H1 (cell line): Measurements from ENCODE around the gene DYRK1A. TPM values are rescaled to one million over a fixed set of nuclear protein-coding genes. Genes with fewer than 3 reads are reported as not detected.

Experiments
- SP4 ChIP-seq: IDR thresholded peaks from 2 replicates; pipeline ENCODE4 v1.6.1; 2012; ENCODE audit warnings: low read length, inconsistent platforms
- polyA plus RNA-seq, 7 experiments: library from polyadenylated mRNA; depleted of rRNA in 3 of 7; stranded (reverse) in 5 of 7; unstranded in 2 of 7; fragments of >200 nt in 5 of 7; fragments of 200-250 nt in 2 of 7; gene quantifications; 1 replicate in 5 of 7; 2 replicates in 1 of 7; 4 replicates in 1 of 7; pipeline versions ENCODE4 v1.2.1 to v1.2.3, GENCODE V29; 2011 to 2013; ENCODE audit warnings: missing spikeins in 2 of 7, mixed read lengths in 2 of 7
- total RNA-seq: library from RNA; stranded (reverse); fragmentation: NEBNext Ultra II Directional; extraction: Animal tissue kit (Norgen Biotek cat#: 25700); gene quantifications from 2 replicates; pipeline ENCODE4 v1.2.1, GENCODE V29; 2021
- TF ChIP-seq, protein P1 (sequence below): fragments of 300-600 bp; sonication (generic); IDR thresholded peaks from 2 replicates; pipeline ENCODE4 v1.7.1; 2012; ENCODE audit warnings: low read length, moderate library complexity, mild to moderate bottlenecking, inconsistent platforms; ENCODE audit not compliant: insufficient replicate concordance

DYRK1A gene
- total and polyA plus RNA-seq, 2 of the 8 experiments (the other 6 are each of a cell fraction or from before 2014, with no cell fraction given), result 61.1 to 62.2 TPM

DNA sequence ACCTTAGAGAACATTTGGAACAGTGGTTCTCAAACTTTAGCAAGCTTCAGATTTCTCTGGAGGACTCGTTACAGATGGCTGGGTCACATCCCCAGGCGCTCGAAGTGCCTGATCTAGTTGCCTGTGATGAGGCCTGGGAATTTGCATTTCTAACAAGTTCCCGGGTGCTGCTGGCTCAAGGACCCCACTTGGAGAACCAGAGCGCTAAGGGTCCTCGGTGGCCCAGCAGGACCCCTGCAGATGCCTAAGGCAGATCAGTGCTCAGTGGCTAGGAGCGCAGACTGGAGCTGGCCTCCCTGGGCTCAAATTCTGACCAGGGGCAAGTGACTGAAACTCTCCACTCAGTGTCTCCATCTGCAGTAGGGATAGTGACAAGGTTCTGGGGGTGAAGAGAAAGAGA lies 208.2 kb downstream of the DYRK1A start (continued):
- TF ChIP-seq, protein P1, sequence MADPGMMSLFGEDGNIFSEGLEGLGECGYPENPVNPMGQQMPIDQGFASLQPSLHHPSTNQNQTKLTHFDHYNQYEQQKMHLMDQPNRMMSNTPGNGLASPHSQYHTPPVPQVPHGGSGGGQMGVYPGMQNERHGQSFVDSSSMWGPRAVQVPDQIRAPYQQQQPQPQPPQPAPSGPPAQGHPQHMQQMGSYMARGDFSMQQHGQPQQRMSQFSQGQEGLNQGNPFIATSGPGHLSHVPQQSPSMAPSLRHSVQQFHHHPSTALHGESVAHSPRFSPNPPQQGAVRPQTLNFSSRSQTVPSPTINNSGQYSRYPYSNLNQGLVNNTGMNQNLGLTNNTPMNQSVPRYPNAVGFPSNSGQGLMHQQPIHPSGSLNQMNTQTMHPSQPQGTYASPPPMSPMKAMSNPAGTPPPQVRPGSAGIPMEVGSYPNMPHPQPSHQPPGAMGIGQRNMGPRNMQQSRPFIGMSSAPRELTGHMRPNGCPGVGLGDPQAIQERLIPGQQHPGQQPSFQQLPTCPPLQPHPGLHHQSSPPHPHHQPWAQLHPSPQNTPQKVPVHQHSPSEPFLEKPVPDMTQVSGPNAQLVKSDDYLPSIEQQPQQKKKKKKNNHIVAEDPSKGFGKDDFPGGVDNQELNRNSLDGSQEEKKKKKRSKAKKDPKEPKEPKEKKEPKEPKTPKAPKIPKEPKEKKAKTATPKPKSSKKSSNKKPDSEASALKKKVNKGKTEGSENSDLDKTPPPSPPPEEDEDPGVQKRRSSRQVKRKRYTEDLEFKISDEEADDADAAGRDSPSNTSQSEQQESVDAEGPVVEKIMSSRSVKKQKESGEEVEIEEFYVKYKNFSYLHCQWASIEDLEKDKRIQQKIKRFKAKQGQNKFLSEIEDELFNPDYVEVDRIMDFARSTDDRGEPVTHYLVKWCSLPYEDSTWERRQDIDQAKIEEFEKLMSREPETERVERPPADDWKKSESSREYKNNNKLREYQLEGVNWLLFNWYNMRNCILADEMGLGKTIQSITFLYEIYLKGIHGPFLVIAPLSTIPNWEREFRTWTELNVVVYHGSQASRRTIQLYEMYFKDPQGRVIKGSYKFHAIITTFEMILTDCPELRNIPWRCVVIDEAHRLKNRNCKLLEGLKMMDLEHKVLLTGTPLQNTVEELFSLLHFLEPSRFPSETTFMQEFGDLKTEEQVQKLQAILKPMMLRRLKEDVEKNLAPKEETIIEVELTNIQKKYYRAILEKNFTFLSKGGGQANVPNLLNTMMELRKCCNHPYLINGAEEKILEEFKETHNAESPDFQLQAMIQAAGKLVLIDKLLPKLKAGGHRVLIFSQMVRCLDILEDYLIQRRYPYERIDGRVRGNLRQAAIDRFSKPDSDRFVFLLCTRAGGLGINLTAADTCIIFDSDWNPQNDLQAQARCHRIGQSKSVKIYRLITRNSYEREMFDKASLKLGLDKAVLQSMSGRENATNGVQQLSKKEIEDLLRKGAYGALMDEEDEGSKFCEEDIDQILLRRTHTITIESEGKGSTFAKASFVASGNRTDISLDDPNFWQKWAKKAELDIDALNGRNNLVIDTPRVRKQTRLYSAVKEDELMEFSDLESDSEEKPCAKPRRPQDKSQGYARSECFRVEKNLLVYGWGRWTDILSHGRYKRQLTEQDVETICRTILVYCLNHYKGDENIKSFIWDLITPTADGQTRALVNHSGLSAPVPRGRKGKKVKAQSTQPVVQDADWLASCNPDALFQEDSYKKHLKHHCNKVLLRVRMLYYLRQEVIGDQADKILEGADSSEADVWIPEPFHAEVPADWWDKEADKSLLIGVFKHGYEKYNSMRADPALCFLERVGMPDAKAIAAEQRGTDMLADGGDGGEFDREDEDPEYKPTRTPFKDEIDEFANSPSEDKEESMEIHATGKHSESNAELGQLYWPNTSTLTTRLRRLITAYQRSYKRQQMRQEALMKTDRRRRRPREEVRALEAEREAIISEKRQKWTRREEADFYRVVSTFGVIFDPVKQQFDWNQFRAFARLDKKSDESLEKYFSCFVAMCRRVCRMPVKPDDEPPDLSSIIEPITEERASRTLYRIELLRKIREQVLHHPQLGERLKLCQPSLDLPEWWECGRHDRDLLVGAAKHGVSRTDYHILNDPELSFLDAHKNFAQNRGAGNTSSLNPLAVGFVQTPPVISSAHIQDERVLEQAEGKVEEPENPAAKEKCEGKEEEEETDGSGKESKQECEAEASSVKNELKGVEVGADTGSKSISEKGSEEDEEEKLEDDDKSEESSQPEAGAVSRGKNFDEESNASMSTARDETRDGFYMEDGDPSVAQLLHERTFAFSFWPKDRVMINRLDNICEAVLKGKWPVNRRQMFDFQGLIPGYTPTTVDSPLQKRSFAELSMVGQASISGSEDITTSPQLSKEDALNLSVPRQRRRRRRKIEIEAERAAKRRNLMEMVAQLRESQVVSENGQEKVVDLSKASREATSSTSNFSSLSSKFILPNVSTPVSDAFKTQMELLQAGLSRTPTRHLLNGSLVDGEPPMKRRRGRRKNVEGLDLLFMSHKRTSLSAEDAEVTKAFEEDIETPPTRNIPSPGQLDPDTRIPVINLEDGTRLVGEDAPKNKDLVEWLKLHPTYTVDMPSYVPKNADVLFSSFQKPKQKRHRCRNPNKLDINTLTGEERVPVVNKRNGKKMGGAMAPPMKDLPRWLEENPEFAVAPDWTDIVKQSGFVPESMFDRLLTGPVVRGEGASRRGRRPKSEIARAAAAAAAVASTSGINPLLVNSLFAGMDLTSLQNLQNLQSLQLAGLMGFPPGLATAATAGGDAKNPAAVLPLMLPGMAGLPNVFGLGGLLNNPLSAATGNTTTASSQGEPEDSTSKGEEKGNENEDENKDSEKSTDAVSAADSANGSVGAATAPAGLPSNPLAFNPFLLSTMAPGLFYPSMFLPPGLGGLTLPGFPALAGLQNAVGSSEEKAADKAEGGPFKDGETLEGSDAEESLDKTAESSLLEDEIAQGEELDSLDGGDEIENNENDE, result no peak
- no peak for TF ChIP-seq SP4
- TF ChIP-seq, all 59 proteins: peak for 0
